Sigmoid colon (tissue), 4 donors: ENCODE data around the gene GPC5.

ENCODE experiments used
- EP300 ChIP-seq, 4 donors: sonication (generic); formaldehyde crosslinking; IDR thresholded peaks; one replicate each; pipeline ENCODE4 v1.6.1; 2017; ENCODE audit warnings: antibody characterized with exemption in 4 of 4
- POLR2A ChIP-seq, 2 donors: fragments of 450-650 bp; IDR thresholded peaks; one replicate each; pipeline ENCODE4 v1.6.1; 2016; ENCODE audit warnings: antibody characterized with exemption in 2 of 2, mild to moderate bottlenecking in 2 of 2, moderate library complexity in 2 of 2
- POLR2AphosphoS5 ChIP-seq, 4 donors: sonication (generic); formaldehyde crosslinking; IDR thresholded peaks; one replicate each; pipeline ENCODE4 v1.6.1; 2017; ENCODE audit warnings: antibody characterized with exemption in 4 of 4
- TF ChIP-seq, protein P1 (sequence below), 4 experiments: fragments of 450-650 bp in 3 of 4; fragments of 200-600 bp in 1 of 4; IDR thresholded peaks; one replicate each; pipeline ENCODE4 v1.5.1; 2016 to 2019; ENCODE audit warnings: antibody characterized with exemption in 4 of 4, mild to moderate bottlenecking in 3 of 4, moderate library complexity in 2 of 4

DNA sequence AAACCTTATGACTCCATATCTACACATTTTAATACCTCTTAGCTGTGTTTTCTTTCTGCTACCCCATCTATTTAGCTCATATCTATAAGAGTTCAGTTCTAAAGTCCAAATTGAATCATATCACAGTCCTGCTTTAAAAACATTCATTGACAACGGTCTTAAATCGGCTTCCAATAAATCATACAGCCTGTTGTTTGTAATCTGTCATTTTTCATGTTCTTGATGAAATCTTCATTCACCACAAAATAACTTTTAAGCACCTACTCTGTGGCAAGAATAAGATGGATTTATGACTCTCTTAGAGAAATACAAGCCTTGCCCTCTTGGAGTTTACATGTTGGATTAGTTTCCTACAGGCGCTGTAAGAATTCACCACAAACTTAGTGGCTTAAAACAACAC is 1377.2 kb downstream of the GPC5 start:
- TF ChIP-seq, protein P1, sequence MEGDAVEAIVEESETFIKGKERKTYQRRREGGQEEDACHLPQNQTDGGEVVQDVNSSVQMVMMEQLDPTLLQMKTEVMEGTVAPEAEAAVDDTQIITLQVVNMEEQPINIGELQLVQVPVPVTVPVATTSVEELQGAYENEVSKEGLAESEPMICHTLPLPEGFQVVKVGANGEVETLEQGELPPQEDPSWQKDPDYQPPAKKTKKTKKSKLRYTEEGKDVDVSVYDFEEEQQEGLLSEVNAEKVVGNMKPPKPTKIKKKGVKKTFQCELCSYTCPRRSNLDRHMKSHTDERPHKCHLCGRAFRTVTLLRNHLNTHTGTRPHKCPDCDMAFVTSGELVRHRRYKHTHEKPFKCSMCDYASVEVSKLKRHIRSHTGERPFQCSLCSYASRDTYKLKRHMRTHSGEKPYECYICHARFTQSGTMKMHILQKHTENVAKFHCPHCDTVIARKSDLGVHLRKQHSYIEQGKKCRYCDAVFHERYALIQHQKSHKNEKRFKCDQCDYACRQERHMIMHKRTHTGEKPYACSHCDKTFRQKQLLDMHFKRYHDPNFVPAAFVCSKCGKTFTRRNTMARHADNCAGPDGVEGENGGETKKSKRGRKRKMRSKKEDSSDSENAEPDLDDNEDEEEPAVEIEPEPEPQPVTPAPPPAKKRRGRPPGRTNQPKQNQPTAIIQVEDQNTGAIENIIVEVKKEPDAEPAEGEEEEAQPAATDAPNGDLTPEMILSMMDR (IDR thresholded peaks at IDR 0.05): no peak
- no peak for TF ChIP-seq POLR2A (IDR thresholded peaks at IDR 0.05)
- no peak for TF ChIP-seq EP300 (IDR thresholded peaks at IDR 0.05)
- no peak for TF ChIP-seq POLR2AphosphoS5 (IDR thresholded peaks at IDR 0.05)
